Activated naive CD4-positive, alpha-beta T cell treated with anti-CD3 and anti-CD28 coated beads for 36 hours (primary cell): Measurements from ENCODE around the gene RRBP1. TPM values are rescaled to one million over a fixed set of nuclear protein-coding genes. Genes with fewer than 3 reads are reported as not detected.

Experiments
- total RNA-seq, 2 experiments: library from RNA; stranded (reverse); gene quantifications; one replicate each; pipeline ENCODE4 v1.2.3, GENCODE V29; 2021

RRBP1 gene
- total RNA-seq, 2 experiments from 2014 or later, result 19.6 to 20.0 TPM

Other genes with a start within 250 kb of the RRBP1 start
- gene BFSP1, start 150.9 kb downstream of the RRBP1 start, total RNA-seq, result under 1 TPM in 1 of 2 experiments, not detected in 1; 0.19 TPM
- 10 to 100 TPM; 68.9 to 69.7 TPM for gene DSTN, start 112.2 kb downstream of the RRBP1 start, total RNA-seq
- not detected for gene BANF2, start 17.7 kb upstream of the RRBP1 start, total RNA-seq